Measurements from ENCODE around the gene ABI3BP.

ABI3BP gene

GRCh38 chr3:100710261-100710968 lies 282.8 kb downstream of the ABI3BP start:
- peak; percentile 32 for DNase-seq (ENCODE audit: insufficient read length, low spot score)
- peak; percentile 41 for FAIRE-seq
- TF ChIP-seq POLR2AphosphoS5 (IDR thresholded peaks at IDR 0.05; ENCODE audit: low read depth, low read length), result no peak
- no peak for TF ChIP-seq PAX5 (IDR thresholded peaks at IDR 0.05; ENCODE audit: insufficient read depth, low read length, severe bottlenecking)
- TF ChIP-seq SPI1 (IDR thresholded peaks at IDR 0.05; ENCODE audit: low read depth, low read length), result no peak
- TF ChIP-seq POLR2A (IDR thresholded peaks at IDR 0.05; ENCODE audit: low read depth, low read length), result no peak
- TF ChIP-seq POU2F2 (IDR thresholded peaks at IDR 0.05; ENCODE audit: low read depth, low read length), result no peak
- TF ChIP-seq TAF1 (IDR thresholded peaks at IDR 0.05; ENCODE audit: low read depth, low read length), result no peak

GRCh38 chr3:100709842-100710260 lies 283.4 kb downstream of the ABI3BP start:
- no peak for DNase-seq (ENCODE audit: insufficient read length, low spot score)
- TF ChIP-seq POLR2A (IDR thresholded peaks at IDR 0.05; ENCODE audit: low read depth, low read length) (no peak), POU2F2 (IDR thresholded peaks at IDR 0.05; ENCODE audit: low read depth, low read length) (no peak), SPI1 (IDR thresholded peaks at IDR 0.05; ENCODE audit: low read depth, low read length) (no peak), PAX5 (IDR thresholded peaks at IDR 0.05; ENCODE audit: insufficient read depth, low read length, severe bottlenecking) (no peak), POLR2AphosphoS5 (IDR thresholded peaks at IDR 0.05; ENCODE audit: low read depth, low read length) (no peak), TAF1 (IDR thresholded peaks at IDR 0.05; ENCODE audit: low read depth, low read length) (no peak)
- FAIRE-seq, result no peak

GRCh38 chr3:100708989-100709841 lies 284.0 kb downstream of the ABI3BP start, which contains the start of gene TFG:
Gene TFG, plus strand, starts transcription at chr3:100709494. Its CDS starts 4,192 bp downstream, at chr3:100713686.
- FAIRE-seq (peak; percentile 99), DNase-seq (ENCODE audit: insufficient read length, low spot score) (peak; percentile 84)
- TF ChIP-seq POLR2A (IDR thresholded peaks at IDR 0.05; ENCODE audit: low read depth, low read length) (peak; percentile 47; the same call in 1 of the 2 replicates), PAX5 (IDR thresholded peaks at IDR 0.05; ENCODE audit: insufficient read depth, low read length, severe bottlenecking) (no peak), TAF1 (IDR thresholded peaks at IDR 0.05; ENCODE audit: low read depth, low read length) (peak; percentile 30; the same call in 1 of the 2 replicates), POLR2AphosphoS5 (IDR thresholded peaks at IDR 0.05; ENCODE audit: low read depth, low read length) (0 out of 2 replicates have a peak, but pooled peaks have one; percentile 29), SPI1 (IDR thresholded peaks at IDR 0.05; ENCODE audit: low read depth, low read length) (peak; percentile 93), POU2F2 (IDR thresholded peaks at IDR 0.05; ENCODE audit: low read depth, low read length) (no peak; the same call in 1 of the 2 replicates)

GRCh38 chr3:100708644-100708988 lies 284.6 kb downstream of the ABI3BP start:
- no peak for FAIRE-seq
- DNase-seq (ENCODE audit: insufficient read length, low spot score), result no peak
- TF ChIP-seq PAX5 (IDR thresholded peaks at IDR 0.05; ENCODE audit: insufficient read depth, low read length, severe bottlenecking), result no peak
- no peak for TF ChIP-seq POLR2A (IDR thresholded peaks at IDR 0.05; ENCODE audit: low read depth, low read length)
- TF ChIP-seq SPI1 (IDR thresholded peaks at IDR 0.05; ENCODE audit: low read depth, low read length), result no peak
- TF ChIP-seq POLR2AphosphoS5 (IDR thresholded peaks at IDR 0.05; ENCODE audit: low read depth, low read length), result no peak
- no peak for TF ChIP-seq POU2F2 (IDR thresholded peaks at IDR 0.05; ENCODE audit: low read depth, low read length)
- no peak for TF ChIP-seq TAF1 (IDR thresholded peaks at IDR 0.05; ENCODE audit: low read depth, low read length)

- TF ChIP-seq PAX5 (IDR thresholded peaks at IDR 0.05; ENCODE audit: insufficient read depth, low read length, severe bottlenecking) (no peak), TAF1 (IDR thresholded peaks at IDR 0.05; ENCODE audit: low read depth, low read length) (no peak), POLR2AphosphoS5 (IDR thresholded peaks at IDR 0.05; ENCODE audit: low read depth, low read length) (no peak), POU2F2 (IDR thresholded peaks at IDR 0.05; ENCODE audit: low read depth, low read length) (no peak), SPI1 (IDR thresholded peaks at IDR 0.05; ENCODE audit: low read depth, low read length) (no peak), POLR2A (IDR thresholded peaks at IDR 0.05; ENCODE audit: low read depth, low read length) (no peak)
- FAIRE-seq (no peak), DNase-seq (ENCODE audit: insufficient read length, low spot score) (no peak)
Measured at GRCh38 chr3:100706365-100706764, 286.9 kb downstream of the ABI3BP start.

- no peak for DNase-seq (ENCODE audit: insufficient read length, low spot score)
- no peak for FAIRE-seq
- no peak for TF ChIP-seq POLR2A (IDR thresholded peaks at IDR 0.05; ENCODE audit: low read depth, low read length)
- TF ChIP-seq PAX5 (IDR thresholded peaks at IDR 0.05; ENCODE audit: insufficient read depth, low read length, severe bottlenecking), result no peak
- TF ChIP-seq POU2F2 (IDR thresholded peaks at IDR 0.05; ENCODE audit: low read depth, low read length), result no peak
- TF ChIP-seq POLR2AphosphoS5 (IDR thresholded peaks at IDR 0.05; ENCODE audit: low read depth, low read length), result no peak
- no peak for TF ChIP-seq TAF1 (IDR thresholded peaks at IDR 0.05; ENCODE audit: low read depth, low read length)
- no peak for TF ChIP-seq SPI1 (IDR thresholded peaks at IDR 0.05; ENCODE audit: low read depth, low read length)
Measured at GRCh38 chr3:100703865-100704264, 289.4 kb downstream of the ABI3BP start.

- FAIRE-seq, result no peak
- no peak for DNase-seq (ENCODE audit: insufficient read length, low spot score)
- no peak for TF ChIP-seq SPI1 (IDR thresholded peaks at IDR 0.05; ENCODE audit: low read depth, low read length)
- no peak for TF ChIP-seq PAX5 (IDR thresholded peaks at IDR 0.05; ENCODE audit: insufficient read depth, low read length, severe bottlenecking)
- no peak for TF ChIP-seq POLR2A (IDR thresholded peaks at IDR 0.05; ENCODE audit: low read depth, low read length)
- no peak for TF ChIP-seq POU2F2 (IDR thresholded peaks at IDR 0.05; ENCODE audit: low read depth, low read length)
- TF ChIP-seq TAF1 (IDR thresholded peaks at IDR 0.05; ENCODE audit: low read depth, low read length), result no peak
- TF ChIP-seq POLR2AphosphoS5 (IDR thresholded peaks at IDR 0.05; ENCODE audit: low read depth, low read length), result no peak
Measured at GRCh38 chr3:100702980-100703345, 290.3 kb downstream of the ABI3BP start.

- TF ChIP-seq POLR2AphosphoS5 (IDR thresholded peaks at IDR 0.05; ENCODE audit: low read depth, low read length), result no peak
- no peak for TF ChIP-seq PAX5 (IDR thresholded peaks at IDR 0.05; ENCODE audit: insufficient read depth, low read length, severe bottlenecking)
- no peak for TF ChIP-seq TAF1 (IDR thresholded peaks at IDR 0.05; ENCODE audit: low read depth, low read length)
- TF ChIP-seq POU2F2 (IDR thresholded peaks at IDR 0.05; ENCODE audit: low read depth, low read length), result no peak
- FAIRE-seq (peak; percentile 57), DNase-seq (ENCODE audit: insufficient read length, low spot score) (no peak)
Measured at GRCh38 chr3:100702082-100702979, 290.9 kb downstream of the ABI3BP start.
